HEK293 (cell line): ENCODE data around the gene DOCK4.

Source experiments
- CTCF ChIA-PET: fragments of 350-600 bp; formaldehyde crosslinking; extraction: SDS; loops from one replicate; lab custom pipeline; 2021; ENCODE audit warnings: antibody characterized with exemption; lab: Yijun Ruan, JAX
- POLR2A ChIA-PET: fragments of 300-600 bp; formaldehyde crosslinking; extraction: SDS; loops from one replicate; lab custom pipeline; 2020; ENCODE audit warnings: antibody characterized with exemption, inconsistent platforms; lab: Yijun Ruan, JAX
- H3K27ac ChIP-seq: fragments of 200-500 bp; sonication (Bioruptor generic); 2 replicates; pipeline ENCODE4 v1.5.1; 2014; ENCODE audit warnings: low read depth, low read length, control low read depth, inconsistent platforms; ENCODE audit errors: extremely low read depth
- H3K36me3 ChIP-seq, 2 experiments: fragments of 200-500 bp in 1 of 2; sonication (Bioruptor generic) in 1 of 2; 1 replicate in 1 of 2; 2 replicates in 1 of 2; pipeline ENCODE4 v1.5.1; 2014 to 2017; ENCODE audit warnings: inconsistent platforms in 2 of 2, low read length in 2 of 2; ENCODE audit not compliant: control insufficient read depth in 2 of 2, insufficient read depth in 1 of 2
- H3K4me1 ChIP-seq: fragments of 200-500 bp; sonication (Bioruptor generic); 2 replicates; pipeline ENCODE4 v1.5.1; 2014; ENCODE audit warnings: mild to moderate bottlenecking, low read length, inconsistent platforms; ENCODE audit not compliant: control insufficient read depth, insufficient read depth
- H3K4me3 ChIP-seq: 2 replicates; pipeline ENCODE4 v1.5.1; 2011; ENCODE audit warnings: low read depth, mild to moderate bottlenecking, control low read depth, low read length, moderate library complexity
- H3K9me3 ChIP-seq: fragments of 200-500 bp; sonication (Bioruptor generic); 2 replicates; pipeline ENCODE4 v1.5.1; 2014; ENCODE audit warnings: low read depth, low read length, inconsistent platforms; ENCODE audit not compliant: control insufficient read depth, insufficient read depth
- EGR2 ChIP-seq: fragments of 450-650 bp; formaldehyde crosslinking; IDR thresholded peaks from 2 replicates; pipeline ENCODE4 v1.5.1; 2016; ENCODE audit warnings: low read depth, missing biosample characterization, missing genetic modification characterization
- GFI1B ChIP-seq: fragments of 450-650 bp; formaldehyde crosslinking; IDR thresholded peaks from 2 replicates; pipeline ENCODE4 v1.5.1; 2016; ENCODE audit warnings: missing biosample characterization, missing genetic modification characterization
- GLIS1 ChIP-seq: fragments of 450-650 bp; formaldehyde crosslinking; IDR thresholded peaks from 2 replicates; pipeline ENCODE4 v1.5.1; 2016; ENCODE audit warnings: missing biosample characterization, missing genetic modification characterization
- HOXA7 ChIP-seq: sonication (generic); formaldehyde crosslinking; IDR thresholded peaks from 2 replicates; pipeline ENCODE4 v1.8.1; 2022; ENCODE audit warnings: missing genetic modification reagents, borderline replicate concordance
- SETDB1 ChIP-seq: IDR thresholded peaks from one replicate; pipeline ENCODE4 v1.6.1; 2017; ENCODE audit warnings: mild to moderate bottlenecking, low read length, moderate library complexity, mixed read lengths; ENCODE audit not compliant: insufficient read length
- ZBTB7A ChIP-seq: fragments of 450-650 bp; formaldehyde crosslinking; IDR thresholded peaks from 2 replicates; pipeline ENCODE4 v1.5.1; 2016; ENCODE audit warnings: low read depth, missing biosample characterization, missing genetic modification characterization
- ZFHX2 ChIP-seq: fragments of 450-650 bp; formaldehyde crosslinking; conservative IDR thresholded peaks from 2 replicates; pipeline ENCODE4 v1.5.1; 2016; ENCODE audit warnings: missing biosample characterization, missing genetic modification characterization
- ZIC2 ChIP-seq: fragments of 450-650 bp; formaldehyde crosslinking; IDR thresholded peaks from 2 replicates; pipeline ENCODE4 v1.5.1; 2016; ENCODE audit warnings: missing biosample characterization, missing genetic modification characterization
- ZNF157 ChIP-seq: fragments of 450-650 bp; formaldehyde crosslinking; IDR thresholded peaks from 2 replicates; pipeline ENCODE4 v1.5.1; 2016; ENCODE audit warnings: missing biosample characterization, missing genetic modification characterization
- ZNF302 ChIP-seq: fragments of 450-650 bp; formaldehyde crosslinking; IDR thresholded peaks from 2 replicates; pipeline ENCODE4 v1.5.1; 2016; ENCODE audit warnings: missing biosample characterization, missing genetic modification characterization, low read depth
- ZNF341 ChIP-seq: fragments of 450-650 bp; formaldehyde crosslinking; IDR thresholded peaks from 2 replicates; pipeline ENCODE4; 2016; ENCODE audit warnings: low read depth, missing biosample characterization, missing genetic modification characterization
- ZNF37A ChIP-seq: fragments of 450-650 bp; IDR thresholded peaks from 2 replicates; pipeline ENCODE4 v1.5.1; 2018; ENCODE audit warnings: missing biosample characterization, missing genetic modification characterization
- ZNF426 ChIP-seq: fragments of 450-650 bp; formaldehyde crosslinking; IDR thresholded peaks from 2 replicates; pipeline ENCODE4 v1.5.1; 2017; ENCODE audit warnings: missing biosample characterization, missing genetic modification characterization, mild to moderate bottlenecking, inconsistent platforms, moderate library complexity
- ZNF843 ChIP-seq: fragments of 450-650 bp; formaldehyde crosslinking; IDR thresholded peaks from 2 replicates; pipeline ENCODE4 v1.5.1; 2016; ENCODE audit warnings: missing biosample characterization, missing genetic modification characterization
- TF ChIP-seq, protein P1 (sequence below): fragments of 450-650 bp; formaldehyde crosslinking; IDR thresholded peaks from 2 replicates; pipeline ENCODE4 v1.5.1; 2017; ENCODE audit warnings: missing biosample characterization, missing genetic modification characterization
- TF ChIP-seq, protein P2 (sequence below): fragments of 450-650 bp; formaldehyde crosslinking; IDR thresholded peaks from 2 replicates; pipeline ENCODE4 v1.5.0; 2017; ENCODE audit warnings: missing biosample characterization, missing genetic modification characterization, borderline replicate concordance

DOCK4 gene

DNA sequence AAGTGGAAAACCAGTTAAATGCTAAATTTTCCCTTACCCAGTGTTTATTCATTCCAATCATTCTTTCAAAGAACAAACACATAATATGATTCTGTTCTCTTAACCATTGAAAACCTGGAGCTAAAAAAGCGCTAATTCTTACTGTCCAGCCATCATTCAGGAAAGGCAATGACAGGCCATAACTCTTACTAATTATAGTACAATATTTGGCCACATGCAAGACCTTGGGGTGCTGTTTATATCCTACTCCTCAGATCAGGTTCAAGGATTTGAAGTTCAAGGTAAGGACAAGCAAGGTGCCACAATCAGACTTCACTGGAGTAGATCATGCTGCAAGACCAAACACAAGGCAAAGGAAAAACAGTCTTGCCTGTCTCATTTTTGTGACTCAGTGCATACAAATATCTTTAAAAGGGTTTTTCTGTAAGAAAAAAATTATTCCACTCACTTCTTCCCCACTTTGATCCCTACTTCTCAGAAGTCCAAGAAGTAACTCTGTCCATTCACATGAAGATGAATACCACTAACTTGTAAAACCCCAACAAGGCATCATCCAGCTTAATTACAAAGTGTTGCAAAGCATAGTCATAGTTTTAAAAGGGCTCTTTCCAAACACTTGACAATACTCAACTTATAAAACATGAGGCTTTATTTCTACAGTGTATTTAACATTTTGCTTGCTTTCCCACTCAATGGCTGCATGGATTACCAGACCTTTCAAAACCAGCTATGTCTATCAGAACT is 153.0 kb downstream of the DOCK4 start:
- no peak overlapping the region for H3K27ac ChIP-seq
- H3K36me3 ChIP-seq = no peaks in the 10 kb centered on the region
- no peak overlapping the region for H3K4me3 ChIP-seq
- H3K9me3 ChIP-seq = no peaks in the 10 kb centered on the region
- ChIA-PET POLR2A (no interaction called here), CTCF (interaction anchor here (0.5 to 0.6 kb wide), 2 partner anchors 24 to 100 kb away, joined by 3 to 4 read pairs; no protein-coding TSS in a partner anchor)
- no peaks in the 10 kb centered on the region for H3K4me1 ChIP-seq
- TF ChIP-seq, protein P1, sequence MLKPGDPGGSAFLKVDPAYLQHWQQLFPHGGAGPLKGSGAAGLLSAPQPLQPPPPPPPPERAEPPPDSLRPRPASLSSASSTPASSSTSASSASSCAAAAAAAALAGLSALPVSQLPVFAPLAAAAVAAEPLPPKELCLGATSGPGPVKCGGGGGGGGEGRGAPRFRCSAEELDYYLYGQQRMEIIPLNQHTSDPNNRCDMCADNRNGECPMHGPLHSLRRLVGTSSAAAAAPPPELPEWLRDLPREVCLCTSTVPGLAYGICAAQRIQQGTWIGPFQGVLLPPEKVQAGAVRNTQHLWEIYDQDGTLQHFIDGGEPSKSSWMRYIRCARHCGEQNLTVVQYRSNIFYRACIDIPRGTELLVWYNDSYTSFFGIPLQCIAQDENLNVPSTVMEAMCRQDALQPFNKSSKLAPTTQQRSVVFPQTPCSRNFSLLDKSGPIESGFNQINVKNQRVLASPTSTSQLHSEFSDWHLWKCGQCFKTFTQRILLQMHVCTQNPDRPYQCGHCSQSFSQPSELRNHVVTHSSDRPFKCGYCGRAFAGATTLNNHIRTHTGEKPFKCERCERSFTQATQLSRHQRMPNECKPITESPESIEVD (tag by site-specific recombination) = peak; percentile 43; the same call in 1 of the 2 replicates
- no peak for TF ChIP-seq ZNF426 (tag by site-specific recombination)

DNA sequence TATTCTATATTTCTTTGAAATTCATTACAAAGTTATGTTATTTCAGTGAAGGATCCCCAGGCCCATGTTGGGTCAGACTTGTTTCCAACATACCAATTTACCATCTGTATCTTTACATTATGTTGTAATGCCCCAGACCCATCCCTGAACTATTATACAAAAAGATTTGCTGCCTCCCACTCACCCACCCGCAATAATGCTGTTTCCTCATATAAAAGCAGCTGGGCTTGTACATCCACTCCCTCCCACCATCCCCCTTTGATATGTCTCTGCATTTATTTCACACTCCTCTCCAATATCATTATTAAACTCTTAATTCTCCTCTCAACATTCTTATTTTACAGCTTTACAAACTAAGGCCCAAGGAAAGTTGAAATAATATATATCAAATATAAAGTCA is 153.7 kb downstream of the DOCK4 start:
- ChIA-PET CTCF (no interaction called here), POLR2A (no interaction called here)
- peak; percentile 62 for TF ChIP-seq EGR2 (tag by site-specific recombination)
- TF ChIP-seq ZFHX2 (tag by site-specific recombination) = peak; percentile 67
- TF ChIP-seq SETDB1 = no peak
- Histone ChIP-seq H3K4me1 (no peaks in the 10 kb centered on the region), H3K27ac (no peak overlapping the region), H3K4me3 (no peak overlapping the region), H3K9me3 (peaks cover 3% of the 10 kb centered on the region; the same call in 1 of the 2 replicates), H3K36me3 (no peaks in the 10 kb centered on the region)

DNA sequence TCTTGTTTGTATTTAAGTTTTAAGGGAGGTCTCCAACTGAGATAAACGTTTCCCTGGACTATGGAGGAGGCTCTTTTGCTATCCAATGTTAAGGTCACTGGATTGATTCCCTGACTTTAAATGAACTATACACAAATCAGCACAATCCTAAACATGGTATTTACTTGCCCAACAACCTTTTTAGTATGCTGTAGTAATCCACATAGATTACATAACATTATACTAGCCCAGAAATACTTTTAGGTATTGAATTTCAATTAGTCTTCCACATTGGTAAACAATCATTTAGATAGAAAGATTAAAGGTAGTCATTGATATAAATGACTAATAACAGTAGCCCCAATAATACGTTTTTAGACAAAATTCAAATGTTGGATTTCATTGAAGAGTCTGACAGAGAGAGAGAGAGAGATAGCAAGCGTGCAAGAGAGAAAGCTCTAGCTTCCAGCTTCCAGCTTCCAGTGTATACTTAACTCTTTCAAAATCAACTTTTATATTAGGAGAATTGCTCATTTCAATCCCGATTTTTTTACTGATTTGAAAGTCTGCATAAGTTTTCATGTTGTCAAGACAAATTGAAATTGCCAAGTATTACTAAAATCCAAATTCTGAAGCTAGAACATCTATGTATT is 155.8 kb downstream of the DOCK4 start:
- POLR2A ChIA-PET = interaction anchor here (0.6 kb wide), 1 partner anchor 14 kb away, joined by 6 read pairs; no protein-coding TSS in a partner anchor
- CTCF ChIA-PET = interaction anchor here (0.7 to 0.9 kb wide), 2 partner anchors 15 to 371 kb away, joined by 3 read pairs; no protein-coding TSS in a partner anchor
- Histone ChIP-seq H3K27ac (no peak overlapping the region), H3K4me1 (no peaks in the 10 kb centered on the region), H3K9me3 (peaks cover 3% of the 10 kb centered on the region; the same call in 1 of the 2 replicates), H3K36me3 (no peaks in the 10 kb centered on the region), H3K4me3 (no peak overlapping the region)
- no peak for TF ChIP-seq ZNF37A (tag by site-specific recombination)
- TF ChIP-seq HOXA7 (CRISPR knock-in tag) = no peak
- no peak for TF ChIP-seq ZBTB7A (tag by site-specific recombination)
- TF ChIP-seq GFI1B (tag by site-specific recombination) = no peak
- TF ChIP-seq, protein P2, sequence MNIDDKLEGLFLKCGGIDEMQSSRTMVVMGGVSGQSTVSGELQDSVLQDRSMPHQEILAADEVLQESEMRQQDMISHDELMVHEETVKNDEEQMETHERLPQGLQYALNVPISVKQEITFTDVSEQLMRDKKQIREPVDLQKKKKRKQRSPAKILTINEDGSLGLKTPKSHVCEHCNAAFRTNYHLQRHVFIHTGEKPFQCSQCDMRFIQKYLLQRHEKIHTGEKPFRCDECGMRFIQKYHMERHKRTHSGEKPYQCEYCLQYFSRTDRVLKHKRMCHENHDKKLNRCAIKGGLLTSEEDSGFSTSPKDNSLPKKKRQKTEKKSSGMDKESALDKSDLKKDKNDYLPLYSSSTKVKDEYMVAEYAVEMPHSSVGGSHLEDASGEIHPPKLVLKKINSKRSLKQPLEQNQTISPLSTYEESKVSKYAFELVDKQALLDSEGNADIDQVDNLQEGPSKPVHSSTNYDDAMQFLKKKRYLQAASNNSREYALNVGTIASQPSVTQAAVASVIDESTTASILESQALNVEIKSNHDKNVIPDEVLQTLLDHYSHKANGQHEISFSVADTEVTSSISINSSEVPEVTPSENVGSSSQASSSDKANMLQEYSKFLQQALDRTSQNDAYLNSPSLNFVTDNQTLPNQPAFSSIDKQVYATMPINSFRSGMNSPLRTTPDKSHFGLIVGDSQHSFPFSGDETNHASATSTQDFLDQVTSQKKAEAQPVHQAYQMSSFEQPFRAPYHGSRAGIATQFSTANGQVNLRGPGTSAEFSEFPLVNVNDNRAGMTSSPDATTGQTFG (tag by site-specific recombination) = no peak
- TF ChIP-seq ZIC2 (tag by site-specific recombination) = no peak
- no peak for TF ChIP-seq ZNF157 (tag by site-specific recombination)
- no peak for TF ChIP-seq ZNF341 (tag by site-specific recombination)
- TF ChIP-seq GLIS1 (tag by site-specific recombination) = no peak
- no peak for TF ChIP-seq ZNF843 (tag by site-specific recombination)
- no peak for TF ChIP-seq ZNF302 (tag by site-specific recombination)
